ENCODE data around the gene BRMS1. TPM values are rescaled to one million over a fixed set of nuclear protein-coding genes. Genes with fewer than 3 reads are reported as not detected.

BRMS1 gene
- total and polyA plus RNA-seq, 4 donors = 12.0 to 24.0 (median 20.3) TPM

DNA sequence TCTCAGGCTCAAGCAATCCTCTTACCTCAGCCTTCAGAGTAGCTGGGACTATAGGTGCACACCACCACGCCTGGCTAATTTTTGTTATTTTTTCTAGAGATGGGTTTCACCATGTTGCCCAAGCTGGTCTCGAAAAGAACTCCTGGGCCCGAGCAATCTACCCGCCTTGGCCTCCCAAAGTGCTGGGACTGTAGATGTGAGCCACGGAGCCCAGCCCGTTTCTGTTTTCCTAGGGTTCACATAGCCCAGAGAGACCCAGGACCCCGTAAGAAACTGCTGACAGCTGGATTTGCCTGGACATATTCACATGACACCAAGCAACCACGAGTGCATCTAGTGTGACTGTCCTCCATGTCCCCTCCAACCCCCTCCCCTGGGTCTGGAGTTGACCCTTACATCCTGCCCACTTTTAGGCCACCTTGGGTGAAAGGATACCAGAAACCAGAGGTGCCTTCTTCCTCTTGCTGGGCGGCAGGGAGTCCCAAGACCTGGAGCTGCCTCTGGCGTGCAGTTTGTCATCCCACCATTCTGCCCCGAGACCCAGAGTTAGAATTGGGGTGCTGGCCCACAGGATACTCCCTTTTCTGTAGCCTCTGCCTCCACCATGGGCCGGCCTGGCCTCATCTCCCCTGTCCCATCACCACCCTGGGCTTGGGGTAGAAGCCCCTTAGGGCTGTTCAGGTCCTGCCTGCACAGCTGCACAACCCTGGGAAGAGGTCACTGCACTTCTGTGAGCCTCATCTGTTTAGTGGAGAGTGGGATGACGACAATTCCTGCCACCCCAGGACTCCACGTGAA, 5.0 kb downstream of the BRMS1 start:
- H3K27me3 ChIP-seq (ENCODE audit: control insufficient read depth in 4 of 4, insufficient read depth in 4 of 4, low read length in 3 of 4) = no peaks in the 10 kb centered on the region
- no peak for DNase-seq (ENCODE audit: low spot score)
- H3K4me1 ChIP-seq (ENCODE audit: control insufficient read depth in 4 of 4, insufficient read depth in 4 of 4, low read length in 3 of 4) = peaks cover 5 to 29% (median 20%) of the 10 kb centered on the region in 4 donors
- no peaks in the 10 kb centered on the region for H3K9me3 ChIP-seq (ENCODE audit: control insufficient read depth in 4 of 4, low read length in 3 of 4)
- TF ChIP-seq YY1 (IDR thresholded peaks at IDR 0.05) (no peak), GABPA (IDR thresholded peaks at IDR 0.05 in 1 of 2, conservative IDR thresholded peaks at IDR 0.05 in 1 of 2) (no peak)
- no peak overlapping the region for H3K9ac ChIP-seq (ENCODE audit: low read depth in 1 of 2, low read length in 2 of 2)
- 82% methylated on average over 14 of the region's 14 CpGs for WGBS
- H3K27ac ChIP-seq (ENCODE audit: low read depth in 1 of 2, low read length in 2 of 2) = no peak overlapping the region
- H3K36me3 ChIP-seq (ENCODE audit: control insufficient read depth in 4 of 4, insufficient read depth in 3 of 4, low read depth in 1 of 4, low read length in 3 of 4) = peaks cover 12 to 35% (median 20%) of the 10 kb centered on the region in 4 donors
- H3K4me3 ChIP-seq (ENCODE audit: low read depth in 1 of 3, low read length in 3 of 3) = no peak overlapping the region

DNA sequence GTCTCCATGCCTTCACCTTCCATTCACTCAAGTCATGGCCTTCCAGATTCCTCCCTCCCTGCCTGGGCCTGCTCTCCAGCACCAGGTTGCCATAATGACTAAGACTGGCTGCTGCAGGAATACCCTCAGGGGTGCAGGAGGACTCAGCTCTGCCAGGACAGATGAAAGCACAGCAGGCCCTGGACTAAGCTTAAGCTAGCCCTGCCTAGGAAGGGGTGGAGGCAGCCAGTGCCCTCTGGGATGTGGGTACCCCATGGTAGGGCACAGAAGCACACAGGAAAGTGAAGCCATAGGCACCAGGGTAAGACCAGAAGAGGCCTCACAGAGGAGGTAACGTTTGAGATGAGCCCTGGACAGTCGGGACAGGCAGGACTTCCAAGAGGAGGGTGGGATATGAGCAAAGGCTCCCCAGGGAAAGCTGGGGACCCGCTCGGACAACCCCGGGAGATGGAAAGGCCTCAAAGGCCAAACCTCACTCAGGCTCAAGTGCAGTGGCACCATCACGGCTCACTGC, 5.7 kb downstream of the BRMS1 start:
- H3K9me3 ChIP-seq (ENCODE audit: control insufficient read depth in 4 of 4, low read length in 3 of 4) = no peaks in the 10 kb centered on the region
- H3K27me3 ChIP-seq (ENCODE audit: control insufficient read depth in 4 of 4, insufficient read depth in 4 of 4, low read length in 3 of 4) = no peaks in the 10 kb centered on the region
- H3K4me1 ChIP-seq (ENCODE audit: control insufficient read depth in 4 of 4, insufficient read depth in 4 of 4, low read length in 3 of 4) = peaks cover 5 to 25% (median 16%) of the 10 kb centered on the region in 4 donors
- TF ChIP-seq, protein P1, sequence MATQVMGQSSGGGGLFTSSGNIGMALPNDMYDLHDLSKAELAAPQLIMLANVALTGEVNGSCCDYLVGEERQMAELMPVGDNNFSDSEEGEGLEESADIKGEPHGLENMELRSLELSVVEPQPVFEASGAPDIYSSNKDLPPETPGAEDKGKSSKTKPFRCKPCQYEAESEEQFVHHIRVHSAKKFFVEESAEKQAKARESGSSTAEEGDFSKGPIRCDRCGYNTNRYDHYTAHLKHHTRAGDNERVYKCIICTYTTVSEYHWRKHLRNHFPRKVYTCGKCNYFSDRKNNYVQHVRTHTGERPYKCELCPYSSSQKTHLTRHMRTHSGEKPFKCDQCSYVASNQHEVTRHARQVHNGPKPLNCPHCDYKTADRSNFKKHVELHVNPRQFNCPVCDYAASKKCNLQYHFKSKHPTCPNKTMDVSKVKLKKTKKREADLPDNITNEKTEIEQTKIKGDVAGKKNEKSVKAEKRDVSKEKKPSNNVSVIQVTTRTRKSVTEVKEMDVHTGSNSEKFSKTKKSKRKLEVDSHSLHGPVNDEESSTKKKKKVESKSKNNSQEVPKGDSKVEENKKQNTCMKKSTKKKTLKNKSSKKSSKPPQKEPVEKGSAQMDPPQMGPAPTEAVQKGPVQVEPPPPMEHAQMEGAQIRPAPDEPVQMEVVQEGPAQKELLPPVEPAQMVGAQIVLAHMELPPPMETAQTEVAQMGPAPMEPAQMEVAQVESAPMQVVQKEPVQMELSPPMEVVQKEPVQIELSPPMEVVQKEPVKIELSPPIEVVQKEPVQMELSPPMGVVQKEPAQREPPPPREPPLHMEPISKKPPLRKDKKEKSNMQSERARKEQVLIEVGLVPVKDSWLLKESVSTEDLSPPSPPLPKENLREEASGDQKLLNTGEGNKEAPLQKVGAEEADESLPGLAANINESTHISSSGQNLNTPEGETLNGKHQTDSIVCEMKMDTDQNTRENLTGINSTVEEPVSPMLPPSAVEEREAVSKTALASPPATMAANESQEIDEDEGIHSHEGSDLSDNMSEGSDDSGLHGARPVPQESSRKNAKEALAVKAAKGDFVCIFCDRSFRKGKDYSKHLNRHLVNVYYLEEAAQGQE (IDR thresholded peaks at IDR 0.05) = no peak
- TF ChIP-seq GABPA (IDR thresholded peaks at IDR 0.05 in 1 of 2, conservative IDR thresholded peaks at IDR 0.05 in 1 of 2) (no peak), EGR1 (IDR thresholded peaks at IDR 0.05; ENCODE audit: low read depth in 2 of 2) (no peak), HNF4G (IDR thresholded peaks at IDR 0.05) (no peak)
- TF ChIP-seq, protein P2, sequence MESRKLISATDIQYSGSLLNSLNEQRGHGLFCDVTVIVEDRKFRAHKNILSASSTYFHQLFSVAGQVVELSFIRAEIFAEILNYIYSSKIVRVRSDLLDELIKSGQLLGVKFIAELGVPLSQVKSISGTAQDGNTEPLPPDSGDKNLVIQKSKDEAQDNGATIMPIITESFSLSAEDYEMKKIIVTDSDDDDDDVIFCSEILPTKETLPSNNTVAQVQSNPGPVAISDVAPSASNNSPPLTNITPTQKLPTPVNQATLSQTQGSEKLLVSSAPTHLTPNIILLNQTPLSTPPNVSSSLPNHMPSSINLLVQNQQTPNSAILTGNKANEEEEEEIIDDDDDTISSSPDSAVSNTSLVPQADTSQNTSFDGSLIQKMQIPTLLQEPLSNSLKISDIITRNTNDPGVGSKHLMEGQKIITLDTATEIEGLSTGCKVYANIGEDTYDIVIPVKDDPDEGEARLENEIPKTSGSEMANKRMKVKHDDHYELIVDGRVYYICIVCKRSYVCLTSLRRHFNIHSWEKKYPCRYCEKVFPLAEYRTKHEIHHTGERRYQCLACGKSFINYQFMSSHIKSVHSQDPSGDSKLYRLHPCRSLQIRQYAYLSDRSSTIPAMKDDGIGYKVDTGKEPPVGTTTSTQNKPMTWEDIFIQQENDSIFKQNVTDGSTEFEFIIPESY (IDR thresholded peaks at IDR 0.05) = no peak
- no peak overlapping the region for H3K4me3 ChIP-seq (ENCODE audit: low read depth in 1 of 3, low read length in 3 of 3)
- H3K27ac ChIP-seq (ENCODE audit: low read depth in 1 of 2, low read length in 2 of 2) = no peak overlapping the region
- WGBS = 94% methylated on average over 6 of the region's 6 CpGs
- no peak overlapping the region for H3K9ac ChIP-seq (ENCODE audit: low read depth in 1 of 2, low read length in 2 of 2)
- no peak for DNase-seq (ENCODE audit: low spot score)
- H3K36me3 ChIP-seq (ENCODE audit: control insufficient read depth in 4 of 4, insufficient read depth in 3 of 4, low read depth in 1 of 4, low read length in 3 of 4) = peaks cover 12 to 35% (median 20%) of the 10 kb centered on the region in 4 donors

DNA sequence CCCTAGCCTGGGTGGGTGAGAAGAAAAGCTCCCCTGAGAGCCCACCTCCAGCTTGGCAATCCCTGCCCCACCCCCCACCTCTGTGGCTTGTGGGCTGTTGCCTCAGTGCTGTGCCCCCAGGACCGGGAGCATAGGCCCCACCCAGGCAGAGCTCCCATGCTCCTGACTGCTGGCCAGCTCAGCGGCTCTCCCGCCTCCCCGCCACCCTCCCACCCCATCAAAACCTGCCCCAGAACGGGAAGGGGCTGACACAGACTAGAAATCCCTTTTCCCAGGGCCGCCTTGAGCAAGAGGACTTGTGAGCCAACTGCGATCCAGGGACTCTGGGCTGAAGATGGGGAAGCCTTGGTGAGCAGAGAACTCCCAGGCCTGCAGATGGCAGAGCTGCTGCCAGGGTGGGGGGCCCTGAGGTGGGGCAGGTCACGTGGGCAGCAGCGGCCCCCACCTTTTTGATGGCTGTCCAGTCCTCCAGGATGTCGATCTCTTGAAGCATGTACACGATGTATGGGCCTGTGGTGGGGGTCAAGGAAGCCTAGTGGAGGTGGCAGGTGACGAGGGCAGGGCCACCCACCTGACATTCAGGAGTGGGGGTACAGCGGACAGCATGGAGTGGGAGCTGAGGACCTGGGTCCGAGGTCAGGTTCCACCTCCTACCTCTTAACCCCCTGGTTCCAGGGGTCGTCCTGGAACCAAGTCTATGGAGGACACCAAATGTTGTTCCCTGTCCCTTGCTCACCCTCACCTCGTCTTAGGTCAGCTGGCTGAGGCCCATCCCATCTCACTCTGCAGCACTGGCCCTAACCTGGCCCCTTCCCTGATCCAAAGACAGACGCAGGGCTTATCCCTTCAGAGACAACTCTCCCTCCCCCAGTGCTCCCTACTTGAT, 6.4 kb downstream of the BRMS1 start:
- Histone ChIP-seq H3K36me3 (ENCODE audit: control insufficient read depth in 4 of 4, insufficient read depth in 3 of 4, low read depth in 1 of 4, low read length in 3 of 4) (peaks cover 12 to 35% (median 20%) of the 10 kb centered on the region in 4 donors), H3K27me3 (ENCODE audit: control insufficient read depth in 4 of 4, insufficient read depth in 4 of 4, low read length in 3 of 4) (no peaks in the 10 kb centered on the region), H3K27ac (ENCODE audit: low read depth in 1 of 2, low read length in 2 of 2) (no peak overlapping the region), H3K9me3 (ENCODE audit: control insufficient read depth in 4 of 4, low read length in 3 of 4) (no peaks in the 10 kb centered on the region), H3K4me3 (ENCODE audit: low read depth in 1 of 3, low read length in 3 of 3) (no peak overlapping the region), H3K4me1 (ENCODE audit: control insufficient read depth in 4 of 4, insufficient read depth in 4 of 4, low read length in 3 of 4) (peaks cover 4 to 18% (median 10%) of the 10 kb centered on the region in 4 donors), H3K9ac (ENCODE audit: low read depth in 1 of 2, low read length in 2 of 2) (no peak overlapping the region)
- 89% methylated on average over 17 of the region's 17 CpGs for WGBS
- DNase-seq (ENCODE audit: low spot score) = no peak
- TF ChIP-seq, protein P2 (IDR thresholded peaks at IDR 0.05) = no peak
- TF ChIP-seq HNF4A (conservative IDR thresholded peaks at IDR 0.05) = no peak
- no peak for TF ChIP-seq FOXA1 (IDR thresholded peaks at IDR 0.05)
- TF ChIP-seq, protein P3, sequence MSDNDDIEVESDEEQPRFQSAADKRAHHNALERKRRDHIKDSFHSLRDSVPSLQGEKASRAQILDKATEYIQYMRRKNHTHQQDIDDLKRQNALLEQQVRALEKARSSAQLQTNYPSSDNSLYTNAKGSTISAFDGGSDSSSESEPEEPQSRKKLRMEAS (IDR thresholded peaks at IDR 0.05) = no peak
- TF ChIP-seq, protein P4, sequence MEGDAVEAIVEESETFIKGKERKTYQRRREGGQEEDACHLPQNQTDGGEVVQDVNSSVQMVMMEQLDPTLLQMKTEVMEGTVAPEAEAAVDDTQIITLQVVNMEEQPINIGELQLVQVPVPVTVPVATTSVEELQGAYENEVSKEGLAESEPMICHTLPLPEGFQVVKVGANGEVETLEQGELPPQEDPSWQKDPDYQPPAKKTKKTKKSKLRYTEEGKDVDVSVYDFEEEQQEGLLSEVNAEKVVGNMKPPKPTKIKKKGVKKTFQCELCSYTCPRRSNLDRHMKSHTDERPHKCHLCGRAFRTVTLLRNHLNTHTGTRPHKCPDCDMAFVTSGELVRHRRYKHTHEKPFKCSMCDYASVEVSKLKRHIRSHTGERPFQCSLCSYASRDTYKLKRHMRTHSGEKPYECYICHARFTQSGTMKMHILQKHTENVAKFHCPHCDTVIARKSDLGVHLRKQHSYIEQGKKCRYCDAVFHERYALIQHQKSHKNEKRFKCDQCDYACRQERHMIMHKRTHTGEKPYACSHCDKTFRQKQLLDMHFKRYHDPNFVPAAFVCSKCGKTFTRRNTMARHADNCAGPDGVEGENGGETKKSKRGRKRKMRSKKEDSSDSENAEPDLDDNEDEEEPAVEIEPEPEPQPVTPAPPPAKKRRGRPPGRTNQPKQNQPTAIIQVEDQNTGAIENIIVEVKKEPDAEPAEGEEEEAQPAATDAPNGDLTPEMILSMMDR (IDR thresholded peaks at IDR 0.05; ENCODE audit: low read depth, low read length, missing input control) = no peak
